ENCODE data around the gene BMP2K.
"Not testable (repeated sequence)": the region's sequence is repeated elsewhere in the genome, so short reads cannot be mapped to it uniquely, and the experiment has no call there.

The BMP2K gene

DNA sequence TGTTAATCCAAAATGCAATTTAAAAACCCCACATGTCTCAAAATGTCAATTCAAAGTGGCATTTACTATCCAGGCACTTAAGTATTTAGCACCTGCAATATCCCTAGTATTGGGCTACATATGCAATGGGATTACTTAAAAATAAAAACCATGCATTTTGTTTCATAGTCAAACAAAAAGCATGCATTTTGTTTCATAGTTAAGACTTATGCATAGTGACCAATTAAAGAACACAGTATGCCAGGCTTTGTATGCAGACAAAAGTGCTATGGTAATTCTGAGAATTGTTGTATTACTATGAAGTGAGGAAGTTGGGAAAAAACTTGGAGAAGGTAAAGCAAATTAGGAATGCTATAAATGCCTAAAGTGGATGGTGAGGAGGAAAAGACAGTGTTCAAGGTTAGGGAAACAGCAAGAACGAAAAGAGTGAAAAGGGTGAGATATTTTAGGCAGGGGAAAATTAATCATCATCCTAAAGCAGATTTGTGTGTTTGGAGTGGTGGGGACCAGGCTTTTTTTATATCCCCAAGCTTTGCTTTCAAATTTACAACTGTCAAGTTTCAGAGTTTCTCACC lies 10.6 kb upstream of the BMP2K start:
- no peak for FAIRE-seq

DNA sequence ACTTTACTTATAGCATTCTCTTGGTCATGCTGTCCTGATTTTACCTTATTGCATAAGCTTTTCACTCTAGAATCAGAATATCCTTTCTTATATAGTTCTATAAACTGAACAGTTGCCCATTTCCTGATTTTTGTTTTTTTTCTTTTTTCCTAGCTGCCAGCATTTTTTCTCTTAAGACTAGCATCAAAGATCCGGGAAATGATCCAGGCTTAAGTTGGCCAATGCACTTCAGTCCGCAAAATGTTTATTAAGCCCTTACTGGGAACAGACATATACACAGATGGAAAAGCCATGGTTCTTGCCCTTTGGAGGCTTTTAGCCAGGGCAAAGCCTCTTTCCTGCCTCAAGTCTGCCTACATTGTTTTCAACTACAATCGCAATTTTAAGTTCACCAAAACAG lies 10.1 kb upstream of the BMP2K start:
- no peak for FAIRE-seq

DNA sequence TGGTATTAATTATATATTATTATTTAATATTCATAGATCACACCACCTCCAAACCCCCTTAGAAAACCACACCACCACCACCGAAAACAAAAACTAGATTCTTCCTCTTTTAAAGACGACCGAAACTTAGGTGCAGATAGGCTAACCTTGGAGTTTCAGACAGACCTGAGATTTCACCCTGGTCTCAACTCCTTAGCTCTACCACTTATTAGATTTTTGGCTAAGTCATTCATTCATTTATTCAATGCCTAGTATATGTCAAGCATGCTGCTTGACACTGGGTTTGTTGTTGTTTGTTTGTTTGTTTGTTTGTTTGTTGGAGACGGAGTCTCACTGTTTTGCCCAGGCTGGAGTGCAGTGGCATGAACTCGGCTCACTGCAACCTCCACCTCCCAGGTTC lies 9.5 kb upstream of the BMP2K start:
- no peak for FAIRE-seq

DNA sequence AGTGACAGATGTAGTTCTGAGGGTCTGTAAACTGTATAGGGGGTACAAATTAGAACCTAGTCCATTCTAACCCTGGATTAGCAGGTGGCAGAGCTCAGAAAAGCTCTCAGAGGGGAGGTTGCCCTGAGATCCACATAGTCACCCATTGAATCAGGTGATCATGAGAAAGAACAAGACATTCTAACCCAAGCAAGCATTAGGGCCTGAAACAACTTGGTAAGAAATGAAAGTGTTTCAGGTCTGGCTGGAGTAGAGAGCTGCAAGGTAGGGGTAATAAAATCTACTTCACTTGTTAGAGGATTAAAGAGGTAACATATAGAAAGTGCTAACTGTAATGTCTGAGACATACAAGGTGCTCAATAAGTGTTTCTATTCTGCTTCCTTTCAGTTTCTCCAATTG lies 8.8 kb upstream of the BMP2K start:
- no peak for FAIRE-seq

DNA sequence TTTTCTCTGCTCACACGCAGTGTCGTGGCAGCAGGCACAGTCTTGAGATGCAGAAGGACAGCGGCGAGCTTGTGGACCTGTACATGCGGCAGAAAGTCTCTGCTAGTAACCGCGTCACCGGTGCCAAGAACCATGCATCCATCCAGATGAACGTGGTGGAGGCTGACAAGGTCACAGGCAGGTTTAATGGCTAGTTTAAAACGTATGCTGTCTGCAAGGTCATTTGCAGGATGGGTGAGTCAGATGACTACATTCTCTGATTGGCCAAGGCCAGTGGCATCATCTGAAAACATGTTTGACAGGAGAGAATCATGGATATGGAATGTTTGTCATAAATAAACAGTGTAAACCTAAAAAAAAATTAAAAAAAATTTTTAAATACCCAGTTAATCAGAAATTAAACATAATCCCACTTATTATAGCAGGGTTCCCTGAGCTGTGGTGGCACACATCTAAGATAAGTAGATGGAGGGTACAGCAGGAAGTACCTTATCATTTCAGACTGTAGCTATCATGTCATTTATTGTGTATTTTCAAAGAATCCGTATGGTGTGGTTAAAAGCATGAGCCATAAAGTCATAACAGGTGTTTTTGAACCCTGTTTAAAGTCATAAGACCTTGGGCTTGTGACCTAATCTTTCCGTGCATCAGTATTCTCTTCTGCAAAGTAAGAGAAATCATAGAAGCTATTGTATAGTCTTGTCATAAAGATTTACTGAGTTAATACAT lies 7.5 kb upstream of the BMP2K start:
- no peak for FAIRE-seq

DNA sequence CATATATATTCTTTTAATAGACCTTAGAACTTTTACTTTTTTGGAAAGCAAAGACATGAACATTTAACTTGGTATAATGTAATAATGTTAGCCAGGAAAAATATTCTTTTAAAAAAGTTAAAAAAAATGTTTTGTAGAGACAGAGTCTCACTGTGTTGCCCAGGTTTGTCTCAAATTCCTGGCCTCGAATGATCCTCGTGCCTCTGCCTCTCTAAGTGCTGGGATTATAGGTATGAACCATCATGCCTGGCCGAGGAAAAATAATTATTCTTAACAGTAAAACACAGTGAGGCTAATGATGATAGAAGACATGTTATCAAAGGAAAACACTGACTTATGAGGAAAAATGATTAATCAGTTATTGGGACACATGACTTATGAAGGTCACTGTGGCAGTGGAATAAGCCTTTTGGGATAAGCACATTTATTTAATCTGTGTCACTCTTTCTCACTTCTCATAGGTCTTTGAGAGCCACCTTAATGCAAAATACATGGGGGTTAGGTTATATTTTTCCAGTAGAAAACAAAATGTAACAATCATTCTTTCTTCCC lies 6.0 kb upstream of the BMP2K start:
- no peak for FAIRE-seq

DNA sequence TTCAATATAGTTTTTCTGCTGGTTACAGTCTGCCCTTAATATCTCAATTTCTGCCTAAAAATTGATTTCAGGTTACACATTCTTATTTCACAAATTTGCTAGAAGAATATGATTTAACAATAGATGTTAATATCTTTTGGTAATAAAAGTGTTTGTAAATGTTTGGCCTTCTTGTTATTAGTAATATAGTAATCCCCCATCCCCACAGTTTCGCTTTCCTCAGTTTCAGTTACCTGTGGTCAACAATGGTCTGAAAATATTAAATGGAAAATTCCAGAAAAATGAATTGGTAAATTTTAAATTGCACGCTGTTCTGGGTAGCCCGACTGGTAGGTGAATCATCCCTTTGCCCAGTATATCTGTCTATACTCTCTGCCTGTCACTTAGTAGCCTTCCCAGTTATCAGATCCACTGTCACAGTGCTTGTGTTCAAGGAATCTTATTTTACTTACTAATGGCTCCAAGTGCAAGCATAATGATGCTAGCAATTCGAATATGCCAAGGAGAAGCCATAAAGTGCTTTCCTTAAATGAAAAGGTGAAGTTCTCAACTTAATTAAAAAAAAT lies 3.5 kb upstream of the BMP2K start:
- FAIRE-seq = no peak

DNA sequence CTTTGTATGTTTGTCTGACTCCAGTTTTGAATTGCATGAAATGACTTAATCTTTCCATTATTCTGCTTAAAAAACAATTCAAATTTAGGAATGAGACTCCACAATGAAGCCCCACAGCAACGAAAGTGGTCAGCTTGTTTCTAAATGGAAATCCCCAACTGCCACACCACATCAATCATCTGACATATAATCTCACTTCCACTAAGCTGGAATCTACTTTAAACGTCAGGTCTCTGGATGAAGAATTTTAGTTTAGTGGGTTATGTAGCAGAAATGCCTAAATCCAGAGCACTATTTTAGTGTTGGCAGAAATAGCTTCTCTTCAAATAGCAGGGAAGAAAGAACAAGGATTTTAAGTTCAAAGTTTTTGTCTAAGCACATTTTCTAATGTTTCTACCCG lies 1.7 kb upstream of the BMP2K start:
- FAIRE-seq = no peak

DNA sequence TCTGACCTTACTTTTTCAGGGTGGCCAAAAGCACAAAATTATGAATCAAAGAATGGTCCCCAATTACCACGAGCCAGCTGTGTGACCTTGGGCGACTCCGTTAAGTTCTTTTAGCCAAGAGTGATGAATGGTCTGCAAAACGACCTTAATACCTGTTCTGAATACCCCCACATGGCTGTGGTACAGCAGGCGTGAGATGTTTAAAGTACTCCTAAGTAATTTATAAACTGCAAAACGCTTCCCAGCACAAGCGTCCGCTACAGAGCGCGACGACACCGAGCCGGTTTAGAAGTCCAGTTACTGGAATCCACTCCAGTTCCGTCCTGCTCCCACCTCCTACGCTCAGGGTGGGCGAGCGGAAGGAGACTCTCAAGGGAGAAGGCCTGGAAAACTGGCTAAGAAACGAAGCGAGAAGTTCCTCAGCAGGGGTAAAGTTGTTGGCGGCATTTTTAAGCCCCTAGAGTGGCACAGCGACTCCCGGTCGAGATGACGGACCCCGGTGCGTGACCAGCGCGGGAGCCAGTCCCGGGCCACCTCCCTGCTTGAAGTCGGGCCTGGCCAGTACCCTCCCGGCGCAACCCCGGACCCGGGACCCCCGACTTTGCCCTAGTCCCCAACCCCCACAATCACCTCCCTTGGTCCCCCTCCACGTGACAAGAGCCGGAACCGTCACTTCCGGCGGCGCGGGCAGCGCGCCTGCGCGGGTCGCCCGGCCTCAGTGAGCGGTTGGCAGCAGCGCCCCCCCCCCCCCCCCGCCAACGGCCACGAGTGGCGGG lies 659 bp upstream of the BMP2K start:
- no peak for FAIRE-seq

DNA sequence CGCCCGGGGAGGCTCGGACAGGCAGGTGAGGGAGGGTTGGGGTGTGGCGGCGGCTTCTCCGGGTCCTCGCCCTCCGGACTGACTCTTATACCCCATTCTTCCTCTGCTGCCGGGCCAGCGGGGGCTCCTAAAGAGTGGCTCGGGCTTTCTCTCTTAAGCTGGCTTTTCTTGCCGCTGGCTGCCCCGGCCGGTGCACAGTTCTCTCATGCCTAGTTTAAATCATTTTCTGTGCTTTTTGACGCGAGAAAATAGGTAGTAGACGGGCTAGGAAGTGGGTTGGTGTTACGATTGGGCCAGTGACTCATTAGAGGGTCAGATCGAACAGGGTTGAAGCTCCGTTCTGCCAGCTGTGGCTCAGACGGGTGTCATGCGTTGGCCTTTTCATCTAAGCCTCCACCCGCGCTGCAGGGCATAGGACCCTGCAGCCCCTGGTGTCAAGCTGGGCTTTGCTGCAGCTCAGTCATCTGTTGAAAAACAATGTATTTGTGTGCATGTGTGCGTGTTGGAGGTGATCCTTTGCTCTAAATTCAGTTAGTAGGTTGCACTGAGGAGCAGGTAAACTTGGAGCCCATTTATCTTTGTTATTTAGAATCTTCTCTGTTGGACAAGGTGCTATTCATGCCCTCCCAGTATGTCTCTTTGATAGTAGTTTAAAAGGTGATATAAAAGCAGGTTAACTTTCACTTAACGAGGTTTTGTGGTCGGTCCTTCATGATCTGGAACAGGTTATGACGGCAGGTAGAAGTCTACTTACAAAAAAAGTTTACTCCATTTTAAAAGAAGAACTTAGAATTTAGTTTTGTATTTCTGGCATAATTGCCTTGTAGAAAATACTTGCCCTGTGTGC lies 802 bp downstream of the BMP2K start:
- no peak for FAIRE-seq

DNA sequence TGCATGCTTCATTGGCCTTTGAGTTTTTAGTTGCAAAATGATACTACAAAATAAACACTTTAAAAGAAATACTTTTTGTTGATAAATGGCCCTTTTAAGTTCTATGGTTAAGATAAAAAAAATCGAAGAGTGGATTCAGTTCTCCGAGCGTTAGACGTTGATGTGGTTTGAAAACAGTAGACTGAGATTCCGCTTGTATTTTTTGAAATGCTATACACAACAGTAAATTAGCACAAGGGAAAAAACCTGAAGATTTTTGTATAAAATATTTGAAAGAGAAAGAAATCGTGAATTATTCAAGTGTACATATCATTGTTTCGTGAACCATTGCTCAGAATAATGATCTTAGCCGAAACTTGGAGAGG lies 1.4 kb downstream of the BMP2K start:
- no peak for FAIRE-seq

DNA sequence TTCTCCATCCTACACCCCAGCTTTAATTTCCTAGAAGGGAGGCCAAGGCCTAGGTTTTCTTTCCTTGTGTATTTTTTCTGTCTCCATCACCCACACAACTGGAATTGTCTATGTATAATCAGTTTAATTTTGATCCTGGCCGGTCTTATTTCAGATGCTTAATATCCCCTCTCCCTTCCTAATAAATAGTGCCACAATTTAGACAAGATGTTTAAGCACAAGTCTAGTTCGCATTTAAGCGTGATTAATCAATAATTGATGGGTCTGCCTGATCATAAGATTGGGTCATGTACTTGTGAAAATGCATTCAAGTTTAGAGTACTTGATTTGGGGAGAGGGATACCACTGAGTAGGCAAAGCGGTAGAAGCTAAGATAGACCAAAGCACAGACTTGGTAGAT lies 2.4 kb downstream of the BMP2K start:
- FAIRE-seq = no peak

DNA sequence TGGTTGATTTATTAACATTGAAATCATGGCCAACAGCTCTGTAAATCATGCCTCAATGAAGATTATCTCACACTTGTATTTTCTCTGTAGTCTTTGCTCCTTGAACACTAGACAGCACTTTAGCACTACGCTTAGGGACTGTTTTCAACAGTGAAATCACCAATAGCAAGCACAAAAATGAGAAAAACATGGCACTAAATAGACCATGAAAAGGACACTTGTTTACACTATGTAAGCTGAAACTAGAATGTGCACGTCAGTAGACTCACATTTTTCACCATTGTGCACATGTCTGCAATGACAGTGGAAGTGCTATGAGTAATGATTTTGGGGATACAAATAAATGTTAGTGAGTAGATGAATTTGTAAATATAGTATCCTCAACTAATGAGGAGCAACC lies 3.1 kb downstream of the BMP2K start:
- no peak for FAIRE-seq

DNA sequence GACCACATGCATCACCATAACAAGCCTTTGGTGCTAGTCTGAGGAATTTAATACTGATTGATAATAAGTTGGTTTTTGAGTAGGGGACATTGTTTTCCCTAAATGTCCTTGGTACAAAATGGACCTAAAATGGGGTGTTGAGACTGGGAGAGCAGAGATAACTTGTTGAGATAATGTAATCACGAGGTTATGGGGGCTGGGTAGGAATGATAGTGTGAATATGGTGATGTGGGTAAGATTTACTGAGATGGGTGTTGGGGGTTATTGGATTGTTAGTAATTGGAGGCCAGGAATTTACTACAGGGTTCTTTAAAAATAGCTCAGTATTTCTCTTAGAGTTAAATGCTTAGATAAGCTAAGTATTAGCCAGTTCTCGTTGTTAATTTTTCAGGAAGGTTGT lies 3.9 kb downstream of the BMP2K start:
- FAIRE-seq = no peak

DNA sequence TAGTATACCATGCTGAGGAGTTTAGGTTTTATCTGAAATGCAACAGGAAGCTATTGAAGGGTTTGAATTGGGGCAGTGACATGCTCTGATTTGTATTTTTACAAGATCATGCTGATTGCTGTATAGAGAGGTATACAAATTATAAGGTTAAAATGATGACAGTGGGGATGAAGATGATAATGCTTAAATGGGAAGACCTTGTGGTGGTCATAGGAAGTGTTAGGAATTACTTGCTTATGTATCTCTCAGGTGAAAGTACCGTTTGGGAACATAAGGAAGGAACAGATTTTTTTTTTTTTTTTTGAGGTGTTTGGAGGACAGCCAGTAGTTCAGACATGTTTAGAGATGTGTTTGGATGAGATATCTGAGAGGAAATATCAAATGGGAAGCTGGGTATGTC lies 5.0 kb downstream of the BMP2K start:
- FAIRE-seq = no peak

DNA sequence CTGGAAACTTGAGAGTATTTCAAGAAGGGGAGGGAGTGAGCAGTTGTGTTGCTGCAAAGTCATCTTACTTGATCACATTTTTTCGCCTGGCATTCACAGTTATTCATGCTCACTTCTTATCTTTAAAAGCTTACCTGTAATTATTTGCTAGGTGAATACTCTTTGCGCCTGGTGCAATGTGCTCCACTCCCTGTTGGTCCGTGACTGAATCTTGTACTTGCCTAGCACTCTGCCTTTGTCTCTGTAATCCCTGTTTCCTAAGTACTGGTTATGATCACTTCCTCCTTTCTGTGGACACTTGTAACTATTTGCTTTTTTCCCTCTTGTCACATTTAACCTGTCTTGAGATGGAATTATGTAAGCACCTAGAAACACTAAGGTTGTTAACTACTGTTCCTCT lies 5.8 kb downstream of the BMP2K start:
- FAIRE-seq = no peak

DNA sequence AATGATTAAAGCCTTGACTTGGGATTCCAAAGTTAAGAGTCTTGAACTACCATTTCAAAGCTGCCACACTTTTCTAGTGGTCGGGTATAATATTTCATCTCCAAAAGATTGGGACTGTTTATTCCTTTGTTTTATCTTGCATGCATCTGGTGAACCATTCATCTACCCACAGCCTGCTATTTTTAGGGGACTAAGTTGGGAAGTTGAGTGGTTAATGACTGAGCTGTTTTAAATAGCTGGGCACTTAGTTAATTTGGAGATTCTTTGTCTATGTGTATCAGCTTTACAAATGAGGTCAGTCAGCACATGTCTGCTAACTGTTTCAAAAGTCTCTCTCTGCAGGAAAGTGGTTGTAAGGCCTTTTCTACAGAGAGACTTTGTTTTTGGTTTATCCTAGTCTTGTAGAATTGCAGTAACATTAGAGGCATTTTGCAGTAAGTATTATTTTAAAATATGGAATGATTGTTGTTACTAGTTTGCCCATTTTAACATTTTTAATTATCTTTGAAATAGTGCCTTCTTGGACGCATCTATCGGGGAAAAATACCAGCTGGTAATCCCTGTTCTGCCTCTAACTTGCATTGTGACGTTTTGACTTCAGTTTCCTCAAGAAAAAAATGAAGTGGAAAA lies 8.2 kb downstream of the BMP2K start:
- peak; percentile 21 for FAIRE-seq

DNA sequence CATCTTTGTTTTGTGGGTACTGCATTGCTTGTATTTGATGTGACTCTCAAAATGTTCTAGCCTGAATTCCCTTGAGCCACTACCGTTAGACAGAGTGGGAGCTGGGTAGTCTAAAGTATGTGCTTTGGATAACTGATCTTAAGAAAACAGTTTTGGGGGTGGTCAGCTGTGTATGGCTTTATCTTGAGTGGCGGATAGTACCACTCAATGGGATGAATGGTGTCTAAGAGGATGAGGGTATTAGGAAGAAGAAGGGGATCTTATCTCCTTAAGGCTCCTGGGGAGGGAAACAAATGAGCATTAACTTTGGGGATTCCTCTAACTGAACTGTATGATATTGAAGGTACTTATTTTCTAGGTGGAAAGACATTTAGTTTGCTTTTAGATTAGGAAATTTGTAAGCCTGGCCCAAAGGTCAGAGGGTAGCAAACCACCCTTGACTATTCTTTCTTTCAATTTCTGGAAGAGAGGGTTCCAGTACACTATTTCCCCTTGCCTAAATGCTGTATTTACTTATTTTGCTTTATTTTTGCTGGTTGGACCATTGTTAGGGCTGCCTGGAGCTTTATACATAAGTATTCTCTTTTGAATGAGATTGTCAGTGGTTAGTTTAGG lies 11.3 kb downstream of the BMP2K start:
- FAIRE-seq = no peak

DNA sequence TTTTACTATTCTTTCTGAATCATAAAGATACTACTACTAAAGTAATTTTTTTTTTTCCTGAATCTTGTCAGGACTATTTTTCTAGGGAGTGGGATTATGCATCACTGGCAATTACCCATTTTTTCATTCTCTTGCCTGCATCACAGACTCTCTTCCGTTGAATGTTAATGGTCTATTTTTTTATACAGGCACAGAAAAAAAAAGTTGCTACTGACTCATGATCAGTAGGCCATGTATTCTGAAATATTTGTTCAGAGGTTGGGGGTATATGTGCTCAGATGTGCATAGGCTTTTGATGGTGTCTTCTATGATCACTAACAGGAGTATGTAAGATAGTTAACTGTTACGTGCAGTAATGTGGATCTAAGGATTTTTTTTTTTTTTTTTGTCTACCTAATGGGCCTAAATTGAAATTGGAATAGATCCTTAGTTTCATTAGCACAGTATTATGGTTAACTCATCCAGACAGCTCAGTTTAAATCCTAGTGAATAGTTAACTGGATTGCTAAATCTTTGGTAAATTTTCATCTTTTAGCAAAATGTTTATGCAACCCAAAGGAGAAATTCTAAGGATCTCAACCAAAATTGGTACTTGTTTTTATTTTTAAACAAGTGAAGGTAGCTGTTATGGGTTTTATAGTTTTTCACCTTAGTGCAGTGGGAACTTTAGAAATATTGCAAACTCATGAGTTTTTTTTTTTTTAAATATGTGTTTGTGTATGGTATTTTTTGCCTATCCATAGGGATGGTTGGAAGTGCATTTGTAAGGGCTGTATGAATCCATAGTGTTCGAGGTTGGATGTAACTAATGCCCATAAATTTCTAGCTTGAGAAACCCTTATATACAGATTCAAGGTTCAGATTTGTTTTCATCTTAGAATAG lies 12.1 kb downstream of the BMP2K start:
- no peak for FAIRE-seq

DNA sequence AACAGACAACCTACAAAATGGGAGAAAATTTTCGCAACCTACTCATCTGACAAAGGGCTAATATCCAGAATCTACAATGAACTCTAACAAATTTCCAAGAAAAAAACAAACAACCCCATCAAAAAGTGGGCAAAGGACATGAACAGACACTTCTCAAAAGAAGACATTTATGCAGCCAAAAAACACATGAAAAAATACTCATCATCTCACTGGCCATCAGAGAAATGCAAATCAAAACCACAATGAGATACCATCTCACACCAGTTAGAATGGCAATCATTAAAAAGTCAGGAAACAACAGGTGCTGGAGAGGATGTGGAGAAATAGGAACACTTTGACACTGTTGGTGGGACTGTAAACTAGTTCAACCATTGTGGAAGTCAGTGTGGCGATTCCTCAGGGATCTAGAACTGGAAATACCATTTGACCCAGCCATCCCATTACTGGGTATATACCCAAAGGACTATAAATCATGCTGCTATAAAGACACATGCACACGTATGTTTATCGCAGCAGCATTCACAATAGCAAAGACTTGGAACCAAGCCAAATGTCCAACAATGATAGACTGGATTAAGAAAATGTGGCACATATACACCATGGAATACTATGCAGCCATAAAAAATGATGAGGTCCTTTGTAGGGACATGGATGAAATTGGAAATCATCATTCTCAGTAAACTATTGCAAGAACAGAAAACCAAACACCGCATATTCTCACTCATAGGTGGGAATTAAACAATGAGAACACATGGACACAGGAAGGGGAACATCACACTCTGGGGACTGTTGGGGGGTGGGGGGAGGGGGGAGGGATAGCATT lies 19.7 kb downstream of the BMP2K start:
- FAIRE-seq = not testable (repeated sequence)
